Progenitor cell of endocrine pancreas (in vitro differentiated cells): ENCODE data around the gene CNN3. TPM values are rescaled to one million over a fixed set of nuclear protein-coding genes. Genes with fewer than 3 reads are reported as not detected.

Source experiments
- DNase-seq: peaks from one replicate; pipeline ENCODE4 v3.0.0; 2021; ENCODE audit warnings: low spot score; ENCODE audit not compliant: unreplicated experiment
- H3K27ac Mint-ChIP-seq: 2 replicates; pipeline ENCODE4 v1.8.0; 2021; ENCODE audit warnings: mild to moderate bottlenecking, moderate library complexity, mixed read lengths
- H3K27me3 Mint-ChIP-seq: 2 replicates; pipeline ENCODE4 v1.8.0; 2021; ENCODE audit warnings: mixed read lengths
- H3K36me3 Mint-ChIP-seq: 2 replicates; pipeline ENCODE4 v1.8.0; 2022; ENCODE audit warnings: mixed read lengths; ENCODE audit not compliant: insufficient read depth
- H3K4me1 Mint-ChIP-seq: 2 replicates; pipeline ENCODE4 v1.8.0; 2021; ENCODE audit warnings: low read depth, mixed read lengths
- H3K4me3 Mint-ChIP-seq: 2 replicates; pipeline ENCODE4 v1.8.0; 2021; ENCODE audit warnings: low read depth, mild to moderate bottlenecking, moderate library complexity, mixed read lengths
- H3K9me3 Mint-ChIP-seq: 2 replicates; pipeline ENCODE4 v1.8.0; 2021; ENCODE audit warnings: low read depth, mixed read lengths
- CTCF ChIP-seq: fragments of 200-600 bp; sonication (generic); IDR thresholded peaks from one replicate; pipeline ENCODE4 v1.5.0; 2021; ENCODE audit warnings: antibody characterized with exemption, mild to moderate bottlenecking; ENCODE audit not compliant: unreplicated experiment
- total RNA-seq: library from RNA; stranded (reverse); gene quantifications from 2 replicates; pipeline ENCODE4 v1.2.1, GENCODE V29; 2021

The CNN3 gene
- total RNA-seq, 1 donor from 2014 or later, result 342 TPM

DNA sequence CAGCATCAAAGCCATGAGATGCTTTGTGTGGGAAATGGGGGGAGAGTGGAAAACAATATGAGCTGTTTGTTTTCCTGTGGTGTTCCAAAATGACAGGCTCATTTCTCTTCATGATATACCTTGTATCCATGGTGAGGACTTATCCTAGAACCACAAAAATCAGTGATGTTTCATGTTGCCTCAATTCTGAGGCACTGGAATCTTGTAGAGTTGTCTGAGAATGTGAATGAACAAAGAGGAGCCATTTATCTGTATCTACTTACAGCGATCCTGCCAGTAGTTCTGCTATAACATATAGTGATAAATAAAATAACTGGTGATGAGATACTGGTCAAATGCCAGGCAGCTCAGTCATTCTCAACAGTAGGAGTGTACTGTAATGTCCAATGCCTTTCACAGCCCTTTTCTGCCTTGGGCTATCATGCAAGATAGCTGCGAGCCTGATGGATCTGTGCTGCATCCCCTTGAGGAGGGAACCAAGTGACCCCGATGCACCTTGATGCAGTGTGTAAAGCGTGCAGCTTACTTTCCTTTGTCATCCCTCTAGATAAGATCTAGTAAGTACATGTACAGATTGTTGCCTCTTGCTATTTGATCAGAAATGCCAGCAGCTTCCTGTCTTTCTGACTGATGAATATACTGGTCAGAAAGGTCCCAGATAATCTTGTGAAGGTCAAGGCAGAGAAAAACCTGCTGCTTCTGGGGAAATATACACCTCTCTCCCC lies 54.0 kb downstream of the CNN3 start:
- Mint-ChIP-seq H3K27ac (no peak overlapping the region), H3K9me3 (no peaks in the 10 kb centered on the region), H3K4me3 (no peak overlapping the region), H3K36me3 (peaks cover 53% of the 10 kb centered on the region), H3K4me1 (no peaks in the 10 kb centered on the region), H3K27me3 (no peaks in the 10 kb centered on the region)
- DNase-seq, result no peak
- TF ChIP-seq CTCF, result no peak

GRCh38 chr1:94871031-94871430 lies 55.9 kb downstream of the CNN3 start:
- Mint-ChIP-seq H3K4me3 (no peak overlapping the region), H3K27me3 (no peaks in the 10 kb centered on the region), H3K27ac (no peak overlapping the region), H3K4me1 (peaks cover 12% of the 10 kb centered on the region), H3K9me3 (no peaks in the 10 kb centered on the region), H3K36me3 (peaks cover 48% of the 10 kb centered on the region)
- no peak for TF ChIP-seq CTCF
- DNase-seq, result no peak

GRCh38 chr1:94866164-94866807 lies 60.6 kb downstream of the CNN3 start:
- Mint-ChIP-seq H3K27me3 (no peaks in the 10 kb centered on the region), H3K27ac (peak overlapping the region; percentile 88), H3K4me1 (peaks cover 45% of the 10 kb centered on the region), H3K9me3 (no peaks in the 10 kb centered on the region), H3K36me3 (peaks cover 35% of the 10 kb centered on the region), H3K4me3 (no peak overlapping the region)
- no peak for DNase-seq
- TF ChIP-seq CTCF, result no peak

DNA sequence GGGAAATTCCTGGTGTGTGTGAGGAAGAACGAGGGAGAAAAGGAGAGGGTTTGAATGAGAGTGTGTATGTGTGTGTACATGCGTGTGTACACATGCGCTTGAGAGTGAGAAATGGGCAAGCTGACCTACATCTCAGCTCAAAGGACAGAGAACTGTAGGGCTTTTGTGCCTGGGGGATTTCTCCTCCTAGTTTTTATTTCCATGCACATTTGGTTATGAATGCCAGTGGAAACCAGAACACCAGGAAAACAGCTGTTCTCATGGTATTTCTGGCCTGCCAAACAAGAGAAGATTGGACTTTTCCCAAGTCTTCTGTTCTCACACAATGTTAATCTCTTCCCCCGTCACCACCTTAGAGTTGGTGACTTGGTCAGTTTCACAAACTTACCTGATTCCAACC lies 61.5 kb downstream of the CNN3 start:
- Mint-ChIP-seq H3K4me1 (peaks cover 45% of the 10 kb centered on the region), H3K4me3 (no peak overlapping the region), H3K27me3 (no peaks in the 10 kb centered on the region), H3K36me3 (peaks cover 37% of the 10 kb centered on the region), H3K27ac (peak overlapping the region; percentile 97), H3K9me3 (no peaks in the 10 kb centered on the region)
- no peak for TF ChIP-seq CTCF
- DNase-seq, result no peak

DNA sequence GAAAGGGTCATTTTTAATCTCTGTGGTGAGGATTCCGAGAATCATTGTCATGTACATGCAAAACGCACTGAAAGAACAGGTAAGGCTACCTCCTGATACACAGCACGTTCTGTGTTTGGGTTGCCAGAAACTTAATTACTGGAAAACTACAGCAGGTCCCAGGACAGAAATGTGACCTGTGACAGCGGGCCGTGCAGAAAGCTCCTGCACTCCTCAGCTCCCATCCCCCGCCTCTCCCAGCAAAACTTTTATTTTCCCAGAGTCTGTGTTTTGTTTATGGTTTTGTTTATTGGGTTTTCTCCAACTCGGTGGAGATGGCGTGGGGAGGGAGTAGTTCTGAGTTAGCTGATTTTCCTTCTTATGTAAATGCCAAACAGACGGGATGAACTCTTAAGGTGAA lies 62.1 kb downstream of the CNN3 start:
- no peak for DNase-seq
- H3K36me3 Mint-ChIP-seq, result peaks cover 35% of the 10 kb centered on the region
- peak overlapping the region; percentile 11 for H3K4me3 Mint-ChIP-seq
- H3K27ac Mint-ChIP-seq, result peak overlapping the region; percentile 97
- peaks cover 45% of the 10 kb centered on the region for H3K4me1 Mint-ChIP-seq
- H3K9me3 Mint-ChIP-seq, result no peaks in the 10 kb centered on the region
- no peak for TF ChIP-seq CTCF
- no peaks in the 10 kb centered on the region for H3K27me3 Mint-ChIP-seq
